AG04449 (cell line): ENCODE measurements around the gene CFAP65.

Experiments used
- CTCF ChIA-PET: fragments of 350-600 bp; formaldehyde crosslinking; extraction: SDS; loops from one replicate; lab custom pipeline; 2021; ENCODE audit warnings: antibody characterized with exemption; lab: Yijun Ruan, JAX
- POLR2A ChIA-PET: fragments of 400-600, 350-600 bp; formaldehyde crosslinking; extraction: SDS; loops from one replicate; lab custom pipeline; 2020; ENCODE audit warnings: antibody characterized with exemption, inconsistent platforms; lab: Yijun Ruan, JAX
- DNase-seq: peaks from one replicate; pipeline ENCODE4 v3.0.0-alpha.2; 2010; ENCODE audit warnings: low read depth, low spot score
- H3K4me3 ChIP-seq: 2 replicates; pipeline ENCODE4 v1.5.1; 2011; ENCODE audit warnings: low read depth, mild to moderate bottlenecking, control low read depth, low read length
- TF ChIP-seq, protein P1 (sequence below): IDR thresholded peaks from one replicate; pipeline ENCODE4 v1.5.1; 2011; ENCODE audit warnings: mild to moderate bottlenecking, moderate library complexity, low read length, control low read depth, inconsistent platforms; ENCODE audit not compliant: insufficient read depth; ENCODE audit errors: missing control alignments

CFAP65 gene

DNA sequence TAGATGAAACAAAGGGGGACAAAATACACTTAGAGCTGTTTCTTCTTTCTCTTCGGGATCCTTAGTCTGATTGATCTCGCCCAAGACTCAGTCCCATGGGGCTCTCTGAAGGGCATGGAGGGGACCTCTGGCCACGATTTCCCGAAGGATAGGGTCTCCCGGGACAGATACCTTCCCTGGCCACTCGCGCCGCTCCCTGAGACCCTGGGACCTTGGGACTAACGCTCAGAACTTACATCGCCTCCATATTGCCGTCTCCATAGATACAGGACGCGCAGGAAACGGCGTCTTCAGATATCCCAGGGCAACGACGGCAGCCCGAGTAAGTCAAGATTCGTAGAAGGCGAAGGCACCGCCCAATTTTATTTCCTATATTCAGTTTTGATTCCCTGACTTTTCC, at the start of gene CFAP65:
Gene CFAP65 (minus strand): TSS at position 265 of the 400 bp plus-strand sequence. CDS start 2,468 bp downstream, outside the sequence.
- ChIA-PET CTCF (interaction anchor here (0.7 to 7.8 kb wide), 13 partner anchors 13 to 135 kb away, joined by 3 to 104 read pairs (median 6); partner anchors contain the start of gene IHH), POLR2A (no interaction called here)
- DNase-seq: no peak
- peak within 1 kb of the TSS; percentile 56 for H3K4me3 ChIP-seq
- TF ChIP-seq, protein P1, sequence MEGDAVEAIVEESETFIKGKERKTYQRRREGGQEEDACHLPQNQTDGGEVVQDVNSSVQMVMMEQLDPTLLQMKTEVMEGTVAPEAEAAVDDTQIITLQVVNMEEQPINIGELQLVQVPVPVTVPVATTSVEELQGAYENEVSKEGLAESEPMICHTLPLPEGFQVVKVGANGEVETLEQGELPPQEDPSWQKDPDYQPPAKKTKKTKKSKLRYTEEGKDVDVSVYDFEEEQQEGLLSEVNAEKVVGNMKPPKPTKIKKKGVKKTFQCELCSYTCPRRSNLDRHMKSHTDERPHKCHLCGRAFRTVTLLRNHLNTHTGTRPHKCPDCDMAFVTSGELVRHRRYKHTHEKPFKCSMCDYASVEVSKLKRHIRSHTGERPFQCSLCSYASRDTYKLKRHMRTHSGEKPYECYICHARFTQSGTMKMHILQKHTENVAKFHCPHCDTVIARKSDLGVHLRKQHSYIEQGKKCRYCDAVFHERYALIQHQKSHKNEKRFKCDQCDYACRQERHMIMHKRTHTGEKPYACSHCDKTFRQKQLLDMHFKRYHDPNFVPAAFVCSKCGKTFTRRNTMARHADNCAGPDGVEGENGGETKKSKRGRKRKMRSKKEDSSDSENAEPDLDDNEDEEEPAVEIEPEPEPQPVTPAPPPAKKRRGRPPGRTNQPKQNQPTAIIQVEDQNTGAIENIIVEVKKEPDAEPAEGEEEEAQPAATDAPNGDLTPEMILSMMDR: no peak

DNA sequence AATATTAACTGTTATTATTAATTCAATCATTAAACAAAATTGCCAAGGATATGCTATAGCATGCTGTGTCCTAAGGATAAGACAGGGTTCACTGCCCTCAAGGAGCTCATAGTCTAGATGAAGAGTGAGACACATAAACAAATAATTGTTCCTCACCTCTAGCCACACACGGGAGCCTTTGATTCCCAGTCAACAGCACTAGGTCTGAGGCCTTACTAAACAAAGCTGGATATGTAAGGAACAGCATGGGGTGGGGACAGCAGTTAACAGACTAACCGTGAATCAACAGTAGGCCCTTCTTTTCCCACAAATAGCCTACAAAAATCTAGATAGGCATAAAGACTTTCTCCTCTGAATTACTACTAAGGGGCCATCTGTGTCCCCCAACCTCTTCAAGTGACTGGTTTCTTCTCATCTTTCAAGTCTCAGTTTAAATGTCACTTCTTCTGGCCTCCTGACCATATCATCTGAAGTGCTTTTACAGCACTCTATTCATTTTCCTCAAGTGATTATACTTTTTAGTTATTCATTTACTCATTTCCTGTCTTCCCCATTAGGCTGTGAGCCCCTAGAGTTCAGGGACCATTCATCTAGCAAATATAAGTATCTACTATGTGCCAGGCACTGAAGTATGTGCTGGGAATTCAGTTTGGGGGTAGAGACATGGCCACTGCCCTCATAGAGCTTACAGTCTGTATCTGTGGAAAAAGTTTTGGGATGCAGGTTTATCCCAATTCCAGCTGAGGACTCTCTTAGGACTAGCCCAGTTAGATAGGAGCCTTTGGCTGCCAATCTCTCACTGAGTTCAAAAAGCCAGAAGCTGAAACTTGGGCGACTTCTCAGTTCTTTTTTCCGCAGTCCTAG, 49.4 kb upstream of the CFAP65 start:
- TF ChIP-seq, protein P1: no peak
- CTCF ChIA-PET: interaction anchor here (0.7 to 6.0 kb wide), 8 partner anchors 8 to 61 kb away, joined by 3 to 62 read pairs (median 10); no protein-coding TSS in a partner anchor
- POLR2A ChIA-PET: interaction anchor here (0.7 kb wide), 1 partner anchor 9 kb away, joined by 3 read pairs; no protein-coding TSS in a partner anchor
- no peak for DNase-seq
- H3K4me3 ChIP-seq: no peak overlapping the region

- no peak for DNase-seq
- ChIA-PET CTCF (interaction anchor here (4.4 to 6.1 kb wide), 3 partner anchors 15 to 29 kb away, joined by 31 to 64 read pairs (median 34); no protein-coding TSS in a partner anchor), POLR2A (no interaction called here)
- TF ChIP-seq, protein P1: no peak
- no peak overlapping the region for H3K4me3 ChIP-seq
Measured at GRCh38 chr2:219089330-219089729, 48.0 kb upstream of the CFAP65 start.

DNA sequence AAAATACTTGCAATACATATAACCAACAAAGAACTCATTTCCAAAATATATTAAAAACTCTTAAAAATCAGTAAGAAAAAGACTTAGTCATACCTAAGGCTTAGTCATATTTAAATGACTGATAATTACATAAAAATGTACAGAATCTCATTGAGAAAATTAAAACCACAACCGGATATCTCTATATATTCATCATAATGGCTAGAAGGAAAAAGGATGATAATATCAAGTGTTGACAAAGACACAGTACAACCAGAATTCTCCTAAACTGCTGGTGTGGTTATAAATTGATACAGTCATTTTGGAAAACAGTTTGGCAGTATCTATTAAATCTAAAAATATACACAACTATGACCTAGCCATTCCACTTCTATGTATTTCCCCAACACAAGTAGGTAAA, 46.5 kb upstream of the CFAP65 start:
- ChIA-PET POLR2A (no interaction called here), CTCF (interaction anchor here (1.0 to 6.1 kb wide), 9 partner anchors 9 to 212 kb away, joined by 3 to 64 read pairs (median 4); no protein-coding TSS in a partner anchor)
- no peak overlapping the region for H3K4me3 ChIP-seq
- TF ChIP-seq, protein P1: no peak
- DNase-seq: no peak

DNA sequence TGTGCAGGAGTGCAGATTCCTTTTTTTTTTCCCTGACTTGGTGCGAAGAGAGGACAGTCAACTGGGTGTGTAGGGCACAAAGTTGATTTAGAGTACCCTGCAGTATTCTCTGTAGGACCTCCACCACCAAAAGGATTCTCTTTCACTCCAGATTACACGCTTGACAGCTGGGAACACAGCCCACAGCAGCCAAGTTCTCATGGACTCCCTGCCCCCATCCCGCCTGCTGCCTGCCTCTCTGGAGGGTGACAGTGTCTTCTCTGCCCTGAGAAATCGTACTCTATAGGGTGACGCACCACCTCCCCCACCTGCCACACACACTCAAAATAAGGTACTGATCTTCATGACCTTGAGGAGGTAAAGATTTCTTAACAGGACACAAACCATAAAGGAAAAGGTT, 46.0 kb upstream of the CFAP65 start:
- ChIA-PET CTCF (interaction anchor here (0.8 to 6.1 kb wide), 8 partner anchors 9 to 211 kb away, joined by 3 to 64 read pairs (median 4); no protein-coding TSS in a partner anchor), POLR2A (no interaction called here)
- no peak overlapping the region for H3K4me3 ChIP-seq
- no peak for DNase-seq
- TF ChIP-seq, protein P1: no peak

DNA sequence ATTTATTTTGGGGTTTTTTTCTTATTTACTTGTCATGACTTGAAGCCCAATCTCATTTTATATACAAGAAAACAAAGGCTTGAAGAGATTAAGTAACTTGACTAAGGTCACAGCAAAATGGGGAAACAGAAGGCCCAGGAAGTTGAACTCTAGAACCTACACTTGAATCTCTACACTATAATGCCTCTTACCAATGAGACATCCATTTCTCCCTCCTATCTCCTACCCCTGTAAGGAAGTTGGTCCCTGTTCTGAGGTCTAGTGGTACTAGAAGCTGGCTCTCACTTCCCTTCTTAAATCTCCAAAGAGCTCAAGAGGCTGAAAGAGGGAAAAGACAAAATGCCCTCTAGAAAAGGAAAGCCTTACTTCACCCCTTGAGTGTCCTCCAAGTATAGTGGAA, 44.9 kb upstream of the CFAP65 start:
- H3K4me3 ChIP-seq: no peak overlapping the region
- ChIA-PET POLR2A (no interaction called here), CTCF (interaction anchor here (0.9 to 6.1 kb wide), 6 partner anchors 9 to 90 kb away, joined by 3 to 64 read pairs (median 7); no protein-coding TSS in a partner anchor)
- DNase-seq: no peak
- TF ChIP-seq, protein P1: no peak
